Measurements from ENCODE around the gene UMAD1. TPM values are rescaled to one million over a fixed set of nuclear protein-coding genes. Genes with fewer than 3 reads are reported as not detected.
A peak's percentile ranks its signal among the peaks of the same experiment; 100 is the strongest.

UMAD1 gene
- total and polyA plus RNA-seq, 8 donors = 5.0 to 20.8 (median 17.2) TPM

- no peak overlapping the region for H3K27ac ChIP-seq
Observed at GRCh38 chr7:7765422-7765821, 124.9 kb downstream of the UMAD1 start.

DNA sequence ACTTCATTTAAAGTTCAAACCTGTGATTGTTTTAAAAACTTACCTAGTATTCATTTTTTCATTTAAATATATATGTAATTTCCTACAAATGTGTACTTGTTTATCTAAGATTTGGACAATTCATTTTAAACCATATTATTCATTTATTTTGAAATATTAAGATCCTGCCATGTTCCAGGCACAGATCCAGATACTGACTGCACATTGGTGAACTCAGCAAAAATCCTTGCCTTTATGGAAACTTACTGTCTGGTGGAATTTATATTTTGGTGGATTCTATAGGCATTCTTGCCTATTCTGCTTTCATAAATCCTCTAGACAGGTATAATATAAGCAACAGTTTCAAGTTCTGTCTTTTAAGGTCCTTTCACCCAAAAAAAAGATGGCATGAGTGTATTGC is 126.1 kb downstream of the UMAD1 start:
- Histone ChIP-seq H3K4me1 (peaks cover 11 to 21% (median 12%) of the 10 kb centered on the region in 3 donors), H3K27me3 (no peaks in the 10 kb centered on the region), H3K9me3 (no peaks in the 10 kb centered on the region), H3K4me3 (no peak overlapping the region), H3K36me3 (no peaks in the 10 kb centered on the region), H3K27ac (no peak overlapping the region)
- DNase-seq = no peak
- no peak for ATAC-seq
- no peak for FAIRE-seq
- no peak for TF ChIP-seq CTCF (IDR thresholded peaks at IDR 0.05)
- intact Hi-C loops (cut with DNase I) = loop anchor here in 1 of 3 donors (10.0 kb wide), 1 partner anchor 82 kb away; no protein-coding TSS in a partner anchor

More at GRCh38 chr7:7765422-7765821, 124.9 kb downstream of the UMAD1 start:
- no peak for DNase-seq
- intact Hi-C loops (cut with DNase I) = loop anchor here in 1 of 3 donors (10.0 kb wide), 1 partner anchor 81 kb away; no protein-coding TSS in a partner anchor
- no peak for FAIRE-seq
- no peaks in the 10 kb centered on the region for H3K9me3 ChIP-seq
- no peak for TF ChIP-seq CTCF (IDR thresholded peaks at IDR 0.05)
- H3K36me3 ChIP-seq = no peaks in the 10 kb centered on the region
- H3K4me3 ChIP-seq = no peak overlapping the region
- H3K27me3 ChIP-seq = no peaks in the 10 kb centered on the region
- peaks cover 11 to 21% (median 12%) of the 10 kb centered on the region in 3 donors for H3K4me1 ChIP-seq
- ATAC-seq = peak in 3 of 4 donors; percentile 17 to 49 (median 41)

DNA sequence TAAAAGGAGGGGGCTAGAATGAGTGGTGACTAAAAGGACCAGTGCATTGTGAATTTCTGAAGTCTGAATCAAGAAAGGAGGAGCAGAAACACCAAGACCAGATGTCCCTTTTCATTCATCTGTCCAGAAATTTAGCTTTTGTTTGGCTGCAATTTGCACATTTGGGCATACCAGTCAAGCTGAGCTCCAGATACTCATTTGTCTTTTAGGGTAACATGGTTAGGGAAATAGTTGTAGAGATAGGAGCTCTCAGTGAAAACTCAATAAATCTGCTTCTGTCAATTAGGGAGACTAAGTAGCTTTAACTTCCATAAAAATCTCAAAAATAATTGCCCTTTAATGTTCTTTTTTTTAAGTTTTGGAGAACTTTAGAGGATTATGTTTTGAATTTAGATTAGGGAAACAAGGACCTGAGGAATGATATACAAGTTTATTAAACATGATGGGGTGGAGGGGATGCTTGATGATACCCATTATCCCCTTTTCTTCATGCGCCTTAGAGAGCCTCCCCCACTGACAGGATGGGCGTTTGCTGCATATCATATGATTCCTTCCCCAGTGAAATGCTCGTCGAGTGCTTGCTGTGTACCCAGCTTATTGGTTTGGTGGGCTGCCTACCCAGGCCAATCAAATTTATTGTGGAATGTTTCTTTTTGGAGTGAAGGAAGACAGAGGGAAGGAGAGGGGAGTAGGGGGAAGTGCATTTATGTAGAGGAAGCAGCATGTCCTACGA is 128.6 kb downstream of the UMAD1 start:
- no peaks in the 10 kb centered on the region for H3K9me3 ChIP-seq
- no peak for FAIRE-seq

GRCh38 chr7:7769710-7770627 is 129.4 kb downstream of the UMAD1 start:
- intact Hi-C loops (cut with DNase I) = loop anchor here in 1 of 3 donors (10.0 kb wide), 1 partner anchor 85 kb away; no protein-coding TSS in a partner anchor
- peaks cover 7 to 11% (median 10%) of the 10 kb centered on the region in 3 donors for H3K4me1 ChIP-seq
- H3K4me3 ChIP-seq = no peak overlapping the region
- DNase-seq = no peak
- H3K27me3 ChIP-seq = no peaks in the 10 kb centered on the region
- ATAC-seq = no peak
- H3K36me3 ChIP-seq = no peaks in the 10 kb centered on the region
- H3K27ac ChIP-seq = no peak overlapping the region
- TF ChIP-seq CTCF (IDR thresholded peaks at IDR 0.05) = no peak
- no peak for FAIRE-seq
- WGBS, 2 donors = 94 to 95% methylated on average over 8 of the region's 8 CpGs
- H3K9me3 ChIP-seq = no peaks in the 10 kb centered on the region

More for the DNA sequence above, 128.6 kb downstream of the UMAD1 start:
- intact Hi-C loops (cut with DNase I) = loop anchor here in 1 of 3 donors (10.0 kb wide), 1 partner anchor 84 kb away; no protein-coding TSS in a partner anchor
- Histone ChIP-seq H3K4me1 (peaks cover 11 to 16% (median 12%) of the 10 kb centered on the region in 3 donors), H3K36me3 (no peaks in the 10 kb centered on the region), H3K4me3 (no peak overlapping the region), H3K27ac (no peak overlapping the region), H3K27me3 (no peaks in the 10 kb centered on the region)
- DNase-seq (no peak), ATAC-seq (no peak)
- WGBS, 2 donors = 97% methylated on average over 5 of the region's 5 CpGs
- TF ChIP-seq CTCF (IDR thresholded peaks at IDR 0.05) = no peak
